Endothelial cell of umbilical vein (primary cell): Measurements from ENCODE around the gene GNPDA2. TPM values are rescaled to one million over a fixed set of nuclear protein-coding genes. Genes with fewer than 3 reads are reported as not detected.

Experiments
- BruUV-seq: library from RNA; stranded (reverse); fragments of 400-500 nt; replicated peaks from 2 replicates; lab custom pipeline; 2021; lab: Mats Ljungman, UMichigan
- CTCF ChIA-PET: fragments of 300-600, 350-600 bp; sonication (Branson Sonifier 250); formaldehyde crosslinking; loops from one replicate; lab custom pipeline; 2021; ENCODE audit warnings: antibody characterized with exemption, inconsistent platforms; lab: Charles Lee
- POLR2A ChIA-PET: fragments of 300-600, 350-600 bp; sonication (Branson Sonifier 250); formaldehyde crosslinking; loops from one replicate; lab custom pipeline; 2021; ENCODE audit warnings: antibody characterized with exemption, inconsistent platforms; lab: Charles Lee
- DNase-seq: peaks from one replicate; pipeline ENCODE4 v3.0.0-alpha.2; 2011; ENCODE audit warnings: low read depth, low spot score
- FAIRE-seq: peaks from 2 replicates; lab custom pipeline; 2011; peaks lifted over from hg19 to GRCh38; lab: Jason Lieb, UNC
- H2AFZ ChIP-seq: 2 replicates; pipeline ENCODE4 v1.6.0; 2012; ENCODE audit warnings: low read depth, low read length, control low read depth, inconsistent platforms
- H3K27ac ChIP-seq: 2 replicates; pipeline ENCODE4 v1.5.1; 2011; ENCODE audit warnings: low read depth, mild to moderate bottlenecking, control low read depth, low read length, moderate library complexity; ENCODE audit not compliant: insufficient read depth
- H3K27me3 ChIP-seq, 2 experiments: 2 replicates each; pipeline versions ENCODE4 v1.6.0 to v1.6.1; 2011; ENCODE audit warnings: low read length in 2 of 2, mixed read lengths in 1 of 2; ENCODE audit not compliant: control insufficient read depth in 2 of 2, insufficient read depth in 2 of 2
- H3K36me3 ChIP-seq, 2 experiments: 2 replicates in 1 of 2; 3 replicates in 1 of 2; pipeline ENCODE4 v1.5.1; 2011; ENCODE audit warnings: low read length in 2 of 2, mild to moderate bottlenecking in 1 of 2, moderate library complexity in 1 of 2; ENCODE audit not compliant: control insufficient read depth in 2 of 2, insufficient read depth in 2 of 2; ENCODE audit errors: extremely low read depth in 1 of 2
- H3K4me1 ChIP-seq: 3 replicates; pipeline ENCODE4 v1.5.1; 2011; ENCODE audit warnings: mild to moderate bottlenecking, low read length; ENCODE audit not compliant: control insufficient read depth, insufficient read depth; ENCODE audit errors: extremely low read depth
- H3K4me2 ChIP-seq: 2 replicates; pipeline ENCODE4 v1.6.1; 2011; ENCODE audit warnings: low read length, control low read depth, mixed read lengths; ENCODE audit not compliant: insufficient read depth
- H3K4me3 ChIP-seq, 3 experiments: fragments of 200-600 bp in 1 of 3; sonication (generic), shearing (Covaris generic) in 1 of 3; replicated peaks in 1 of 3; 2 replicates each; pipeline ENCODE4 v1.5.1; 2011 to 2016; ENCODE audit warnings: control low read depth in 3 of 3, low read length in 3 of 3, mild to moderate bottlenecking in 2 of 3, inconsistent platforms in 1 of 3, low read depth in 1 of 3, moderate library complexity in 1 of 3; ENCODE audit not compliant: insufficient read depth in 1 of 3
- H3K79me2 ChIP-seq: 2 replicates; pipeline ENCODE4 v1.6.0; 2012; ENCODE audit warnings: low read length, inconsistent platforms; ENCODE audit not compliant: control insufficient read depth, insufficient read depth
- H3K9ac ChIP-seq: replicated peaks from 2 replicates; pipeline ENCODE3; 2011; ENCODE audit warnings: low read length, control low read depth; ENCODE audit not compliant: insufficient read depth; ENCODE audit errors: extremely low read depth
- H3K9me1 ChIP-seq: replicated peaks from 3 replicates; pipeline ENCODE4 v1.6.0; 2011; ENCODE audit warnings: mild to moderate bottlenecking, low read length; ENCODE audit not compliant: control insufficient read depth, insufficient read depth; ENCODE audit errors: extremely low read depth
- H3K9me3 ChIP-seq: replicated peaks from 2 replicates; pipeline ENCODE4 v1.5.1; 2012; ENCODE audit warnings: low read length, inconsistent platforms; ENCODE audit not compliant: control insufficient read depth, insufficient read depth
- H4K20me1 ChIP-seq: replicated peaks from 2 replicates; pipeline ENCODE3; 2011; ENCODE audit warnings: mild to moderate bottlenecking, low read length; ENCODE audit not compliant: control insufficient read depth, insufficient read depth; ENCODE audit errors: extremely low read depth
- CTCF ChIP-seq, 2 donors: IDR thresholded peaks; 1 replicate in 1 of 2; 2 replicates in 1 of 2; pipeline ENCODE4 v1.5.1; 2011; ENCODE audit warnings: low read length in 2 of 2, mild to moderate bottlenecking in 2 of 2, moderate library complexity in 2 of 2, control low read depth in 1 of 2, inconsistent platforms in 1 of 2, low read depth in 1 of 2; ENCODE audit not compliant: insufficient read depth in 1 of 2; ENCODE audit errors: extremely low read depth in 1 of 2
- EZH2 ChIP-seq: IDR thresholded peaks from 2 replicates; pipeline ENCODE4 v1.6.1; 2012; ENCODE audit warnings: borderline replicate concordance, low read depth, mild to moderate bottlenecking, moderate library complexity, low read length, inconsistent platforms; ENCODE audit not compliant: severe bottlenecking
- FOS ChIP-seq: IDR thresholded peaks from 2 replicates; pipeline ENCODE4 v1.6.1; 2011; ENCODE audit warnings: mild to moderate bottlenecking, low read length, moderate library complexity, borderline replicate concordance; ENCODE audit not compliant: insufficient read depth
- GATA2 ChIP-seq: IDR thresholded peaks from 2 replicates; pipeline ENCODE4 v1.7.0; 2011; ENCODE audit warnings: low read depth, mild to moderate bottlenecking, moderate library complexity, mixed read lengths, low read length; ENCODE audit not compliant: insufficient read length, insufficient read depth
- JUN ChIP-seq: IDR thresholded peaks from 2 replicates; pipeline ENCODE4 v1.6.1; 2011; ENCODE audit warnings: borderline replicate concordance, low read depth; ENCODE audit not compliant: insufficient read length, insufficient read depth
- MAX ChIP-seq: IDR thresholded peaks from 2 replicates; pipeline ENCODE4 v1.6.1; 2011; ENCODE audit not compliant: insufficient read depth, insufficient read length
- MYC ChIP-seq: IDR thresholded peaks from one replicate; pipeline ENCODE4 v1.6.1; 2011; ENCODE audit warnings: mild to moderate bottlenecking, low read depth, low read length
- POLR2A ChIP-seq: IDR thresholded peaks from 2 replicates; pipeline ENCODE4 v1.6.1; 2012; ENCODE audit warnings: low read depth, mild to moderate bottlenecking, control low read depth, low read length
- POLR2AphosphoS5 ChIP-seq: IDR thresholded peaks from 2 replicates; pipeline ENCODE4 v1.6.1; 2012; ENCODE audit warnings: low read depth, mild to moderate bottlenecking, control low read depth, low read length, moderate library complexity; ENCODE audit not compliant: insufficient read depth
- dilution Hi-C: fragments of 300-500 bp; cut with MboI; formaldehyde crosslinking; loops from one replicate; pipeline ENCODE4 v1.15.0; 2019; ENCODE audit warnings: low sequenced_read_pairs; ENCODE audit not compliant: extremely low pct_ligation_motif_present
- intact Hi-C: fragments of 100-400 bp; cut with micrococcal nuclease; formaldehyde crosslinking; loops from one replicate; pipeline ENCODE4 v1.10.0; 2022
- polyA plus RNA-seq, 4 experiments: library from polyadenylated mRNA; depleted of rRNA in 3 of 4; stranded (reverse) in 3 of 4; unstranded in 1 of 4; fragments of >200 nt; gene quantifications; 2 replicates each; pipeline versions ENCODE4 v1.2.1 to v1.2.3, GENCODE V29; 2011 to 2012; ENCODE audit warnings: missing spikeins in 1 of 4
- total RNA-seq: library from RNA; stranded (reverse); gene quantifications from 2 replicates; pipeline ENCODE4 v1.2.3, GENCODE V29; 2021

Gene GNPDA2
- total and polyA plus RNA-seq, 2 donors (not counting 3 experiments of a cell fraction or from before 2014, with no cell fraction given) = 7.6 to 14.7 TPM

GRCh38 chr4:44652002-44652401 lies 74.4 kb downstream of the GNPDA2 start:
- BruUV-seq = no TSS peak
- Histone ChIP-seq H3K4me1 (no peaks in the 10 kb centered on the region), H3K9me1 (no peaks in the 10 kb centered on the region), H3K9ac (no peak overlapping the region), H3K4me3 (no peak overlapping the region), H3K79me2 (no peaks in the 10 kb centered on the region), H3K27ac (no peak overlapping the region), H3K4me2 (no peak overlapping the region), H2AFZ (no peak overlapping the region), H3K27me3 (peaks cover 0 to 2% of the 10 kb centered on the region in 2 experiments), H4K20me1 (no peaks in the 10 kb centered on the region), H3K9me3 (no peaks in the 10 kb centered on the region), H3K36me3 (no peaks in the 10 kb centered on the region)
- POLR2A ChIA-PET = no interaction called here
- CTCF ChIA-PET = interaction anchor here (1.5 kb wide), 1 partner anchor 16 kb away, joined by 4 read pairs; no protein-coding TSS in a partner anchor
- dilution Hi-C loops (no loop called here), intact Hi-C loops (no loop called here)
- FAIRE-seq = no peak
- no peak for TF ChIP-seq CTCF (IDR thresholded peaks at IDR 0.05; ENCODE audit: extremely low read depth in 1 of 2, insufficient read depth in 1 of 2, low read depth in 1 of 2, low read length in 2 of 2)
- TF ChIP-seq MAX = no peak
- TF ChIP-seq EZH2 = no peak
- TF ChIP-seq POLR2AphosphoS5 = no peak
- no peak for TF ChIP-seq MYC
- no peak for TF ChIP-seq POLR2A
- no peak for TF ChIP-seq JUN
- TF ChIP-seq FOS = no peak
- no peak for TF ChIP-seq GATA2
- no peak for DNase-seq

Other genes with a start within 250 kb of the GNPDA2 start
- gene YIPF7, start 74.9 kb downstream of the GNPDA2 start, total RNA-seq = not detected in 2 replicates
- gene YIPF7, start 74.9 kb downstream of the GNPDA2 start, polyA plus RNA-seq = not detected in 2 replicates
- 19.9 and 20.2 TPM in 2 replicates for gene GUF1, start 48.1 kb downstream of the GNPDA2 start, total RNA-seq
- gene GUF1, start 48.1 kb downstream of the GNPDA2 start, polyA plus RNA-seq = 5.0 and 5.4 TPM in 2 replicates